GM15510 (cell line): Measurements from ENCODE around the gene NSUN5.

Experiments
- POLR2A ChIP-seq: IDR thresholded peaks from 3 replicates; pipeline ENCODE4 v1.6.1; 2011; ENCODE audit warnings: borderline replicate concordance; ENCODE audit not compliant: insufficient read length; ENCODE audit errors: extremely low read depth

NSUN5 gene

DNA sequence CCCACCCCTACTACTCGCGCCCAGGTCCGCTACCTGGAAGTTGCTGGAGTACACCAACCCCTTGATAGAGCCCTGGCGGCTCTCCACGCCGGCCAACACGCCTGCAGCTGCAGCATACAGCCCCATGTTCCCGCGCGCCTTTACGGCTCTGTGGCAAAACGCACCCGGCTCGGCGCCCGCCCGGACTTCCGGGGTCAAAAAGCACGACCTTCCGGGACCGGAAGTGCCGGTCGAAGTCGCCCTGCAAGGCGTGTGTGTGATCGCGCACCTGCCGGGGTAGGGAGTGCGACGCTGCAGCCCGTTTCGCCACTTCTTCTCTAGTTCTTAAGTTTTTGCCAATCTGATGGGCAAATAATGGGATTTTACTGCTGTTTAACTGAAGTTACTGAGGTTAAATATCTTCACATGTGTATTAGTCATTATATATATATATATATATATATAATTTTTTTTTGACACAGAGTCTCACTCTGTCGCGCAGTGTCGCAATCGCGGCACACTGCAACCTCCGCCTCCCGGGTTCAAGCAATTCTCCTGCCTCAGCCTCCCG, at the start of gene NSUN5:
NSUN5 (minus strand) TSS at position 162 of the 550 bp plus-strand sequence; CDS start at position 126, 36 bp downstream.
- peak; percentile 92 for TF ChIP-seq POLR2A

DNA sequence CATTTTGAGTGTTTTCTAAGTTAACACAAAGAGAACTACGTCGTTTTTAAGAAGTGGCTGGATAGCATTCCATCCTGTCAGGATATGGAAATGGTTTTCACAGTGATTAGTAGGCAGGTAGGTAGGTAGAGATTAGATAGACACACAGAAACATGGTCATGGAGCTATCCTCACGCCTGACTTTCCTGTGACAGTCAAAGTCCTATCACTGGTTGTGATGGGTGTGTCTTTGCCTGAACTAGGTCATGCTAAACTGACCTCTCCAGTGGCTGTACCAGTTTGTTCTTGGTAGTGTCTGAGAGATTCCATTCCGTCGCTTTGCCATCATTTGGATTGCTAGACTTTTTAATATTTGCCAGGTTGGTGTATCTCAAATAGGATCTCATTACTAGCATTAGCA, 47.5 kb upstream of the NSUN5 start:
- no peak for TF ChIP-seq POLR2A

DNA sequence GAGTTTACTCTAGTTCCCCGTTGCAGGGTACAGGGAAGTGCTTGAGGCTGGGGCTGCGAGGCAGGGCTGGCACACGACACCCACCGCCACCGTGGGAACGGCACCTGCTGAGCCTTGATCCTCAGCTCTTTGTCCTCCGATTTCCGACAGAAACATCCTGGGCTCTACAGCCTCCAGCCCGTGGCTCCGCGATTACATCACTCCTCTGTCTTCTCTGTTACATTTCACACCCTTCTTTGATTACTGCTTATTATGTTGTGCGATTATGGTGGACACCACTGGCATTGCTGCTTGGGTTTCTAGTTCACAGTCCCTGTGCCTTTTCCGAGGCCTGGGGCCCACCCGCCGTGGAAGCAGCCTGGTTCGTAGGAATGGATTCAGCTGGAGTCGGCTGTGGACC, 46.2 kb upstream of the NSUN5 start:
- TF ChIP-seq POLR2A = no peak

DNA sequence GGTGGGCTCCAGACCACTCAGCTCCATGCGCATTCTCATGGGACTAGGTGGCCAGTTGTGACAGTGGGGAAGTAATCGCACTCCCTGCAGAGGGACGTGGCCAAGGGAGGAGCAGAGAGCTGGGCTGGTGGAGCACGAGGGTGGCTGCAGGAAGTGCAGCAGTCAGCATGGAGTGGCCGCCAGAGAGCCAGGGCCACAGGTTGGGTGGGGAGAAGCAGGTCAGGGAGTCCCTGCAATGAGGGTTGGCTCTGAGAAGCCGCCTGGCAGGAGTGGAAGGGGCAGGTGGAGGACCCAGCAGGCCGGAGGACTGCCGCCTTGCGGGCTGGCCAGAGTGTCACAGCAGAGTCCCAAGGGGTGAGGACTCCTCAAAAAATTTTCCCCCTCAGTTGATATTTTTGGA, 45.6 kb upstream of the NSUN5 start:
- no peak for TF ChIP-seq POLR2A

DNA sequence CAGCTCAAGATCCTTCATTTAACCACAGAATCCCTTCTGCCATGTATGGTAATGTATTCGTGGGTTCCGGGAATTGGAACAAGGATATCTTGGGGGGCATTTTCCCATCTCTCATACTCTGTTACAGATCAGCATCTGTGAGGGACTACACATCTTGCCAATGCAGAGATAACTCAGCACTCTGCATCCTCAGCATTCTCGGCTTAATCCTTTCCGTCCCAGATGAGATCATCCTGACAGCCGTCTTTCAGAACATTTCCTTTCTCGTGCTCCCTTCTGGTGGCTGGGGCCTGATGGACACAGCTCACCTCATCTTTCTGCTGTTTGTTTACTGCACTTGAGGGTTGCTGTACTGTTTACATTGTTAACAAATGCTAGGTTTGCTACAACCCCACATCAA, 44.6 kb upstream of the NSUN5 start:
- TF ChIP-seq POLR2A = no peak

DNA sequence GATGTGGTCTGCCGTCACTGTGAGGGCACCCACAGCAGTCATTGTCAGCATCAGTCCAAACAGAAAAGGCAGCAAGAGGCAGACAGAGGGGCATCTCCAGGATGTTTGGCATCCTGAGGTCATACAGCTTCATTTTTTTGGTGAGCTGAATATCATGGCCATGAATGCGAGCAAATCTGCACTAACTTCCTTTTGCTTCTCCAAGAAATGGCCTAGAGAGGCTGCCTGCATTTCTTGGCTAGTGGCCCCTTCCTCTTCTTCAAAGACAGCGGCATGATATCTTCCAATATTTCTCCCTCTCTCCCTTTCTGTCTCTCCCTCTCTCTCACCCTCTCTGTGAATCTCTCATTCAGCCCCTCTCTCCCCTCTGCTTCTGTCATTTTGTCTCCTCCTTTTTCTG, 44.2 kb upstream of the NSUN5 start:
- no peak for TF ChIP-seq POLR2A

DNA sequence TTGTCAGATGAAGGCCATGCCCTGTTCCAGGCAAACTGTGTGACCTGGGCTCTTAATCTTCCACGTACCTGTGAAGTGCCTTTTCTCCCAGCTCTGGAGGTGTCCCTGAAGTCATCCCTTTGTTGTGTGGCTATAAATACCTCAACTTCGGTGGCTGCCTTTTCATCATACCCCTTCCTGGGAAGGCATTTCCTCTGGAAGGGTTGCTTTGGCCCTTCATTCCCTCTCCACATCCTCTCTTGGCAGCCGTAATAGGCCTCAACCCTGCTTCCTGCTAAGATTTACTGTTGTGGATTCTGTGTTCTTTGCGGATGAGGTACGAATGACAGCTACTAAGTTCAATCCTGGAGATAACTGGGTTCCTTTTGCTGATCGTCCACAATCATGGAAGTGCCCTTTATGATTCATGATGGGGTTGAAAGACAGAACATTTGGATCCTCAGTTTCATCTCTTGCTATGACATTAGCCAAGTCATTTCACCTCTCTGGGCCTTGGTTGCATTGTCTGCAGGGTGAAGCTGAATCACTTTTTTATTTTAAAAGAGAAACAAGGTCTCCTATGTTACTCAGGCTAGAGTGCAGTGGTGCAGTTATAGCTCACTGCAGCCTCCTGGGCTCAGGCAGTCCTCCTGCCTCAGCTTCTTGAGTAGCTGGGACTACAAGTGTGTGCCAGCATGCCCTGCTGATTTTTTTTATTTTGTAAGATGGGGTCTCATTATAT, 43.0 kb upstream of the NSUN5 start:
- TF ChIP-seq POLR2A = no peak

DNA sequence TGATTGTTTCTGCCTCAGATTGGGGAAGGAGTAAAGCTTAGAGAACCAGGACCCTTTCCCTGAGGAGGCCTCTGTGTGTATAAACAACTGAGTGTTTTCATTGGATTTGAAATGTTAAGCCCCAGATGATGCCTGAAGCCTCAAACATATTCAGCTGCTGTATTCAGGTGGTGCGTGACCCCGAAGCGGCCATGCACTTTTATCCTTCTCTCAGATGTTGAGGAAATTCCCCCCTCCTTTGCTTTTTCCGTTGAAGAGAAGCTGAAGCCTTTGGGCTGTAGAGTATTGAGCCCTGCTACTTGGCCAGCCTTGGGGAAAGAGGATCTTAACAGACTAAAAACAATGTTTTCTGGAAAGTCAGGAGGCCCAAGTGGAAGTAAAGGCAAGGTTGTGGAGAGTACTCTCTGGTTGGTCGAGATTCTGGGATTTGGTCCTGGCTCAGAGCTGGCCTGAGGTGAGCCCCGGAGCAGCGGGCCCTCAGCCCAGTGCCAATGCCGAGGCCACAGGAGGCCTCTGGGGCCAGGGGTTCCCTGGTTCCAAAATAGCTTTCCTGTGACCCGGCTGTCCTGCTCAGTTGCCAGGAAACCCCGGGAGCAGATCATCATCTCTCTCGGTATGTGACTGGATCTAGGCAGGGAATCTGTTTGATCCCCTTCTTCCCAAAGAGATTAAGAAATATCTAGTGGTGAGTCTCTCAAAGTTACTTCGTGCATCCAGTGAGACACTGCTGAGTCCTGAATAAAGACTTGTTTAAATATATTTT, 41.9 kb upstream of the NSUN5 start:
- no peak for TF ChIP-seq POLR2A

DNA sequence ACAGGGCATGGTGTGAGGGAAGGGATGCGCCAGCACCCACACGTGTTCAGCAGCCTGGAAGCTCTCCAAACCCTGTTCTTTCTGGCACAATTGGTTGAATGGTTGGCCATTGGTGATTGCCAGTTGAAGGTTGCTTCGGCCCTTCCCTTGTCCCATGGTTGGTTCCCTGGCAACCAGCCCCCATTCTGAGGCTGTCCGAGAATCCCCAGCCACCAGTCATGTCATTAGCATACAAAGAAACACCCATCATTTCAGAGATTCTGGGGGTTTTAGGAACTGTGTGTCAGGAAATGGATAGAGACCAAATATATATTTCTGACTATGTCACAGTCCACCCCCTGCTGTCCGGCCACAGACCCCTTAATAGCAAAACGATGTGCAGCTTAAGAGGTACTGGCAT, 41.1 kb upstream of the NSUN5 start:
- TF ChIP-seq POLR2A = no peak

DNA sequence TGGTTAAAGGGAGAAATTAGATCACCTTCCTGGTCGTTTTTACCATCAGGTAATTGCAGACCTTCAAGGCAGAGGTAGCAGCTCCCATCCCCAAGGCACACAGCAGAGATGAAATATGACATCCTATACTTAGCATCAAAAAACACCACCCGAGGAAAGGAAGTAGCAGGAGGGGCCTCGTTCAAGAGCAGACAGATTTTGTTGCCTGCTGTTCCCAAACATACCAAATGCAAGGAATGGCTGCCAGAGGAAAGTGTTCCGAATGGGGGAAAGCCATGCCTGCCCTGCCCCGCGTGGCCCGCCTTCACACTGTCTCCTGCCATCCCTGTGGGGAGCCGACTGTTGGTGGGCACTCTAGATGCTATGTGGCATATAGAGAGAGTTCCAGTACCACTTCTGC, 37.3 kb upstream of the NSUN5 start:
- TF ChIP-seq POLR2A = no peak

DNA sequence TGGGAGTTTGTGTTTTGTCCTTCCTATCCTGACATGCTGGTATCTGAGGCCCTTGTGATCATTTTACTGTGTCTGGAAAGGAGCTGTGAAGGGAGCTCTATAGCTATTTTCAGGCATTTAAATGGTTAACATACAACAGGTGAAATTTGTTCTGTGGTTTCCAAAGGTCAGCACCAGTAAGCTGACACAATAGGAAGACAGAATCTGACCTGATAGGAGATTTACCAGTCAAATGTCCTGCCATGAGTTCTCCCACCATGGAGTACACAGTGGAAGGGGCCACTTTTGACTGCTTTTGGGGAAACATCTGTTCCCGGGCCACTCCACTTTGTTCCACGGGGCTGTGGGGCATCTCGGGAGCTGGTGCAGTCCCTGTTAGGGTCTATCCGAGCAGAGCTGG, 36.9 kb upstream of the NSUN5 start:
- no peak for TF ChIP-seq POLR2A

DNA sequence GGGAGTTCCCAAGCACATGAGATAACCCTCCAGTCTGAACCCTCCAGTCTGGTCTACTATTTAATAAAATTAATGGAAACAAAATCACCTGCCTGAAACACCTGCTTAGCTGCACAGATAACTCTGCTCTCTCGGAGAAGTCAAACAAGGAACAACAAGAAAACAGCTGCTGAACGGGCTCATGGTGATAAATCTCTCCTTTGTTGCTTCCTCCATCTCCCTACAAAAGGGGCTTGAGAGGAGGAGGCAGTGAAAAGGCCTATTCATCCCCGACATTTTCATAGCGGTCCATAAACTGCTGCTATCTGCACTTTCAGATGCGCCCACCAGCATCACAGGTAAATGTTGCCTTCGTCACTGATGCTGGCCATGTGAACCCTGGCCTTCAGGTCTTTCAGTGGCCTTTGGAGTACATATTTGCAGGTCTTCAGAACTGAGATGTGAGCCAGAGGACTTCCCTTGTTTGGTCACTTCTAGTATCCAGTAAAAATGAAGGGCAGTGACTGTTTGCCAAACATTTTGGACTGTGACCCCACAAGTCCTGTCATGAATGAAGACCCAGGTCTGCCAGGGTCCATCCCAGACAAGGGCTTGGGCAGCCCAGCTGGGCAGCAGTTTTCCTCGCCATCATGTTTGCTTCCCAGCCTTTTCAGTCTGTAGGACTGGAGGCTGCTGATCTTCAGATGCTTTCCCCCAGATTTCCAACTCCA, 35.2 kb upstream of the NSUN5 start:
- TF ChIP-seq POLR2A = no peak

DNA sequence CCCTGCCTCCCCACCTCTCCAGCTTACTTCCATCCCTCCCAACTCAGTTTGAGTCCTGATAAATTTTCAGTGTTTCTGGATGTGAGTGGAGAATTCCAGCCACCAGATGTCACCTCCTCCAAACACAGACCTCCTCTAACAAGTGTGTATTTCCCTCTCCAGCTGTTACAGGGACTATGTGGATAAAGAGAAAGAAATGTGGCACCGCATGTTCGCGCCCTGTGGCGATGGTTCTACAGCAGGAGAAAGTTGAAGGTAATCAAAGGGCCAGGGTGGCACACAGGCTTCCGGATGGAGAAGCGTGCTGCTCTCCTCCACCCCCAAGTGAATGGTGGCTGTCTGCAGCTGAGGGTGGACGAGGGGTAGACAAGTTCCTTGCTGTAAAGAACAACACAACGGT, 34.0 kb upstream of the NSUN5 start:
- TF ChIP-seq POLR2A = no peak

DNA sequence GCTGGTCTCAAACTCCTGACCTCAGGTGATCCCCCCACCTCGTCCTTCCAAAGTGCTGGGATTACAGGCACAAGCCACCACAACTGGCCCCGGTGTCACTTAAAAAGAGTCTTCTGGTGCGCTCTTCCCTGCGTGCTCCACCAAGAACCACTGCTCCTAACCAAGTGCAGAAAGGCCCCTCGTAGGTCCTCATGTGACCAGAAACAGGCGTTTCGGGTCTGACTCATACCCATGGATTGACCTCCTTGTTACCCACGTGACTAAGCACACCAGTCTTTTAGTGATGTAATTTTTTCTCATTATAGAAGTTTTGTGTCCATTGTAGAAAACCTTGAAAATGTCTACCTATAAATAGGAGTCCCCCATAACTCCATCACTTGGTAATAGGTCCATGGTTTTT, 33.3 kb upstream of the NSUN5 start:
- no peak for TF ChIP-seq POLR2A

DNA sequence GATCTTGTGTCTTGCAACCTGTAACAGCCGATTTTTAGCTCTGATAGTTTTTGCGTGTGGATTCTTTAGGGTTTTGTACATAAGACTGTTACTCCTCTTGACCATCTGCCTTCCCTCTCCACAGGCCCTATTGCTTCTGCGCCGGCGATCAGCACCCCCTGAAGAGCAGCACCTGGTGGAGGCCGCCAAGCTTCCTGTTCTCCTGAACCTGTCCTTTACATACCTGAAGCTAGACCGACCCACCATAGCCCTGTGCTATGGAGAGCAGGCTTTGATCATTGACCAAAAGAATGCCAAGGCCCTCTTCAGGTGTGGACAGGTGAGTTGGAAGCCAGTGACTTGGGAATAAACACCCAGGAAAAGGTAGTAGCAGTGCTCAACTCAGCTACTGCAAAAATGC, 31.9 kb upstream of the NSUN5 start:
- TF ChIP-seq POLR2A = no peak

DNA sequence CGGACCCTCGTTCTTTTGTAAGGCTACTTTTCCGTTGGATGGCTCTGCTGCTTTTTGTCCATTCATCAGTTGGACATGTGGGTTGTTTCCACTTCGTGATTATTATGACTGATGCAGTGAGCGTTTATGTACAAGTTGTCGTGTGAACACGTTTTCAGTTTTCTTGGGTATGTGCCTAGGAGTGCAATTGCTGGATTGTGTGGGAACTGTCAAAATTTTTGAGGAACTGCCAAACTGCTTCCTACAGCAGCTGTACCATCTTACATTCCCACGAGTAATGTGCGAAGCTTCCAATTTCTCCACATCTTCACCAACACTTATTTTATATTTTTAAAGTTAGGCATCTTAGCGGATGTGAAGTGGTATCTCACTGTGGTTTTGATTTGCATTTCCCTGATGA, 29.7 kb upstream of the NSUN5 start:
- TF ChIP-seq POLR2A = no peak

DNA sequence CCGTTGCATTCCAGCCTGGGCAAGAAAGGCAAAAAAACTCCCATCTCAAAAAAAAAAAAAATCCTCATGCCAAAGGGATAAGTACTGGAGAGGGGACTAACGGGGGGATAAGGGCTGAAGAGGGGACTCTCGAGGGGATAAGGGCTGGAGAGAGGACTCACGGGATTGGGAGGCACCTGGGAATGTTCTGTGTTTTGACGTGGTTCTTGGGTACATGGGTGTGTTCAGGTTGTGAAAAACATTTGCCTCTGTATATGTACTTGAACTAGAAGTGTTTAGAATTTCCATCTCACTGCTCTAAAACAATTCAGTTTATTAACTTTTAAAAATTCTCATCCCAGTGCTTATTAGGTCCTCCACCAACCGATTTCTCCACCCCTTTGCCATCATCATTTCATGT, 23.8 kb upstream of the NSUN5 start:
- TF ChIP-seq POLR2A = no peak
